ENCODE data around the gene CMSS1.

- no peak for TF ChIP-seq POLR2A (IDR thresholded peaks at IDR 0.05)
- TF ChIP-seq CTCF (IDR thresholded peaks at IDR 0.05), result no peak
- no peak for TF ChIP-seq EP300 (IDR thresholded peaks at IDR 0.05)
Observed at GRCh38 chr3:99951701-99952100, 134.0 kb downstream of the CMSS1 start.
